ENCODE data around the gene FAF1.
"Not testable (repeated sequence)": the region's sequence is repeated elsewhere in the genome, so short reads cannot be mapped to it uniquely, and the experiment has no call there.

The FAF1 gene

DNA sequence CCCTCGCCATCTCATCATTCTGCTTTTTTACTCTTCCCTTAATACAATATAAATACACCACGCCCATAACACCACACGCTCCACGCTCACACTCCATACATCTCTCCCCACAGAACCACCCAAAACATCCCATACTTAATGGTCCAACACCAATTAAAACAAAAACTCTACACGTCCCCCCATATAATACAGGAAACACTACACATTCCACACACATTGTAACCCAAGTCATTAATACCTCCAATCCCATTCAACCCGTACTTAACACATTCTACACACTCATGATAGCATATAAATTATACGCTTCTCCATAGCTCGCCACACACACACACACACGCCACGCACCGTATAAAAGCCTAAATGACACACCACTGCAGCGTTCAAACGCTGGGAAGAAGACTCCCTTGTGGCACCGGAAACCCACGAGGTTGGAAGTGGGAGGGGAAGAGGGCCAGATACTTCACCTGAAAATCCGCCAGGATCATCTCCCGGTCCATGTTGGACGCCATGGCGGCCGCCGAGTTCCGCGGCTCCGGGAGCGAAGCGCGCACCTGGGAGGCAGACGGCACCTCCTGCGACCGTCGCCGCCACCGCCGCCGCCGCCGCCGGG lies 659 bp downstream of the FAF1 start:
- no peak for DNase-seq (ENCODE audit: low spot score)

DNA sequence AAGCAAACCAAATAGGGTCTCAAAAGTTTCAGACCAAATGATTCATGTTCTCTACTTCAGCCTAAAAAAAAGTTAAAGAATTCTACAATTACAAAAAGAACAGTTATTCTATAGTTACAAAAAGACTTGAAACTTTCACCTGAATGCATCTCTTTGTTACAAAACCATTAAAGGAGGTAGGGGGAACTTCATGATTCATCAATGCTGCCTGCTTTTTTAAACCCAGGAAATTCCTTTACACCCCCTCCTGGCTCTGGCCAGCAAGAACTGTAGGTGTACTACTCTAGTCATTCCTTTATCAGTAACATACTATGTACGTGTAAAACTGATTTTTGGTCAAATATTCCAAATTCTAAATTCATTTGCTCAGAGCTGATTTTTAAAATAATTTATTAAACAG lies 5.0 kb downstream of the FAF1 start:
- DNase-seq (ENCODE audit: low spot score), result no peak

DNA sequence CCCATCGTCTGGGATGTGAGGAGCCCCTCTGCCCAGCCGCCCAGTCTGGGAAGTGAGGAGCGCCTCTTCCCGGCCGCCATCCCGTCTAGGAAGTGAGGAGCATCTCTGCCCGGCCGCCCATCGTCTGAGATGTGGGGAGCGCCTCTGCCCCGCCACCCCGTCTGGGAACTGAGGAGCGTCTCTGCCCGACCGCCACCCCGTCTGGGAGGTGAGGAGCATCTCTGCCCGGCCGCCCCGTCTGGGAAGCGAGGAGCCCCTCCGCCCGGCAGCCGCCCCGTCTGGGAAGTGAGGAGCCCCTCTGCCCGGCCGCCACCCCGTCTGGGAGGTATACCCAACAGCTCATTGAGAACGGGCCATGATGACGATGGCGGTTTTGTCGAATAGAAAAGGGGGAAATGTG lies 7.5 kb downstream of the FAF1 start:
- not testable (repeated sequence) for DNase-seq (ENCODE audit: low spot score)

DNA sequence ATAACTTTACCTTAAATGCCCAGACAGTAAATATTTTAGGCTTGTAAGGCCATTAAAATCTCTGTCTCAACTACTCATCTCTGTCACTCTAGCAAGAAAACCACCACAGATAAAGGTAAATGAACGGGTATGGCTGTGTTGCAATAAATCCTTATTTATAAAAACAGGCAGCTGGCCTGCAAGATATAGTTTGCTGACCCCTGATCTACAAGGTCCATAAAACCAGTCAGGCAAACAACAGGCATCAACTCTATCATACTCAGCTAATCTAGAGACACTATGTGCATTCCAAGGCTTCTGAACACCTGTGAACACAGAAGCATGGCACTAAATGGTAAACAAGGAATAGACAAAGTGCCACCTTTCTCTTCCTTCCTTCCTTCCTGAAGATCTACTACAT lies 9.7 kb downstream of the FAF1 start:
- DNase-seq (ENCODE audit: low spot score), result no peak

DNA sequence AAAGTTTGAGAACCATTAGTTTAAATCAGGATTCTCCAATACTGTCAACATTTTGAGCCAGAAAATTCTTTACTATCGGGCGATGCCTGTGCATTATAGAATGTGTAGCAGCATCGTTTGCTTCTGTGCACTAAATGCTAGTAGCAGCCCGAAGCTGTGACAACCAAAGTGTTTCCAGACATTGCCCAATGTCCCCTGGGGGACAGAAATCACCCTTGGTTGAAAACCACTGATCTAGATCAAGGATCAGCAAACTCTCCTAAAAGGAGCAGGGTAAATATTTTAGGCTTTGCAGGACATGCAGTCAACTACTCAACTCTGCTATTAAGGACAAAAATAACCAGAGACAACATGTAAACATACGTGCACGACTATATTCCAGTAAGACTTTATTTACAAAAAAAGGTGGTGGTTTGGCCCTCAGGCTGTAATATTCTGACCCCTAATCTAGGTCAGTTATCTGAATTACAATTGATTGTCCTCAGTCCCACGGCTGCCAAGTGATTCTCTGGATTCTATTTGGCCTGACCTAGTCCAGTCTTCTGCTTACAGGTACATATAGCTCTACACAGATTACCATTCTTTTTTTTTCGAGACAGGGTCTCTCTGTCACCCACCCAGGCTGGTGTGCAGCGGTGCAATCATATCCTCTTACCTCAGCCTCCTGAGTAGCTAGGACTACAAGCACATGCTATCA lies 10.6 kb downstream of the FAF1 start:
- DNase-seq (ENCODE audit: low spot score), result no peak

DNA sequence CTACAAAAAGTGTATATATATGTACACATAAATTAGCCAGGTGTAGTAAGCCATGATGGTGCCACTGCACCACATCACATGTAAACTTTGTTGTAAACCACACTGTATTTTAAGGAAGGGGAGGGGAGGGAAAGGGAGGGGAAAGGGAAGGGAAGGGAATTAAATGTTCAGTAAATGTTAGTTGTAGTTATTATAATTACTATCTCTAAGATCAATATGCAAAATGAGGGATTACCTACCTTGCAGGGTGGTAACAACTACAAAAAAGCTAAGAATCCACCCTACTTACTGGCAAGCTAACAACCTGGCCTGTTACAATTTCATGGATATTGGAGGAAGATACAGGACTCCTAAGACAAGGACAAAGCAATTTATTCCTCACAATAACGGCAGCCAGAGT lies 17.7 kb downstream of the FAF1 start:
- no peak for DNase-seq (ENCODE audit: low spot score)

DNA sequence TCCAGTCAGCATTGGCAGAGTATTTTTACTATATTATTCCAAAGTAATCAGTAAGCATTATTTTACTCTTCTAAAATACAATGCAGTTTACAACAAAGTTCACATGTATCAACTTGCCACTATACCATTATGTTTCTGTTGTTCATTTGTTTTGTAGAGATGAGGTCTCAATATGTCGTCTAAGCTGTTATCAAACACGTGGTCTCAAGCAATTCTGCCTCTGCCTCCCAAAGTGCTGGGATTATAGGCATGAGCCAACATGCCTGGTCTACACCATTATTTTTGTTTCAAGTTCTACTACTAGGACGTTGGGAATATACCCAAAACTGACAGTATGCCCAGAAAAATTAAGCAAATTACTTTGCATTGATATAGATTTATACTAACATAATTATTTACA lies 19.8 kb downstream of the FAF1 start:
- DNase-seq (ENCODE audit: low spot score), result no peak

DNA sequence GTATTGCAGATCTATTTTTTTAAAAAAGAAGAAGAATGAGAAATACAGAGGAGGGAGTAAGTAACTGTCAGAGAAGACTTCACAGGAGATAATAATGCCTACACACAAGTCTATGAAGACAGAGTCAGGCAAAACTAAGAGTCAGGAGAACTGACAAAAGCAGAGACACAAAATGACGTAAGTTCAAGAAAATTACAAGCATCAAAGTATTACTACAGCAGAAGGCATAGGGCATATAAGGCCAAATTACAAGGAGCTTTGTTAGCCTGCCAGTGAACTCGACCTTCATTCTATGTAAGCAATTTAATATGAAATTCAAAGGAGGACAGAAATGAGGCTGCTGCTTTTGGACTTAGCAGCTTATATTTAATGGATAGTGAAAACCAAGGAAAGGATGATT lies 23.7 kb downstream of the FAF1 start:
- no peak for DNase-seq (ENCODE audit: low spot score)

DNA sequence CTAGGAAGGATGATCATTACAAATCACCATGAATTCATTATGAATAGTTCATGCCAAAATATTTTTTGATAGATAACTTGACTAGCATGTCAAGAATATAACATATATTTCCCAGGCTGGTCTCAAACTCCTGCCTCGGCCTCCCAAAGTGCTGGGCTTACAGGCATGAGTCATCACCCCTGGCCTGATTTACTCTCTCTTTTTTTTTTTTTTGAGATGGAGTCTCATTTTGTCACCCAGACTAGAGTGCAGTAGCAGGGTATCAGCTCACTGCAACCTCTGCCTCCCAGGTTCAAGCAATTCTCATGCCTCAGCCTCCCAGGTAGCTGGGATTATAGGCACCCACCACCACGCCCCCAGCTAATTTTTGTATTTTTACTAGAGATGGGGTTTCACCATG lies 24.8 kb downstream of the FAF1 start:
- DNase-seq (ENCODE audit: low spot score), result not testable (repeated sequence)

DNA sequence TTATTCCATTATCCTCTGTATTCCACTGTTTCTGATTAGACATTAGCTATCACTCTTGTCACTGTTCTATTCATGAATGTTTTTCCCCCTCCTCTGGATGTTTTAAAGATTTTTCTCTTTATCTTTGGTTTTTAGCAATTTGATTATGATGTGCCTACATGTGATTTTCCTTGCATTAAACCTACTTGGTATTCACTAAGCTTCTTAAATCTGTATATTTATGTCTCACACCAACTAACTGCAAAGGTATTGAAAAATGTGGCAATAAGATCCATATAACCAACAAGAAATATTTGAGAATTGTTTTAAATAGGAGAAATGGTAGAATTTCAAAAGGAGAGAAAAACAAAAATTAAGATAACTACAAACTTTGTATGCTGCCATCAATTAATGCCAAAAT lies 25.2 kb downstream of the FAF1 start:
- no peak for DNase-seq (ENCODE audit: low spot score)

DNA sequence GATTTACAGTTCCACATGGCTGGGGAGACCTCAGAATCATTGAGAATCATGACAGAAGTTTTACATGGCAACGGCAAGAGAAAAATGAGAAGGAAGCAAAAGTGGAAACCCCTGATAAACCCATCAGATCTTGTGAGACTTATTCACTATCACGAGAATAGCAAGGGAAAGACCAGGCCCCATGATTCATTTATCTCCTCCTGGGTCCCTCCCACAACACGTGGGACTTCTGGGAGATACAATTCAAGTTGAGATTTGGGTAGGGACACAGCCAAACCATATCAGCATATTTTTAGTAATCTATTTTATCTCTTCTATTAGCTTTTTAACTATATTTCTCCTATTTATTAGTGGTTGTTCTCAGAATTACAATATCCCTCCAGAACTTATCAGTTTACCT lies 26.3 kb downstream of the FAF1 start:
- DNase-seq (ENCODE audit: low spot score), result not testable (repeated sequence)

DNA sequence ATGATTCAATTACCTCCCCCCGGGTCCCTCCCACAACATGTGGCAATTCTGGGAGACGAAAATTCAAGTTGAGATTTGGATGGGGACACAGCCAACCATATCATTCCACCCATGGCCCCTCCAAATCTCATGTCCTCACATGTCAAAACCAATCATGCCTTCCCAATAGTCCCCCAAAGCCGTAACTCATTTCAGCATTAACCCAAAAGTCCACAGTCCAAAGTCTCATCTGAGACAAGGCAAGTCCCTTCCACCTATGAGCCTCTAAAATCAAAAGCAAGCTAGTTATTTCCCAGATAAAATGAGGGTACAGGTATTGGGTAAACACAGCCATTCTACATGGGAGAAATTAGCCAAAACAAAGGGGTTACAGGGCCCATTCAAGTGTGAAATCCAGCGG lies 28.0 kb downstream of the FAF1 start:
- not testable (repeated sequence) for DNase-seq (ENCODE audit: low spot score)

DNA sequence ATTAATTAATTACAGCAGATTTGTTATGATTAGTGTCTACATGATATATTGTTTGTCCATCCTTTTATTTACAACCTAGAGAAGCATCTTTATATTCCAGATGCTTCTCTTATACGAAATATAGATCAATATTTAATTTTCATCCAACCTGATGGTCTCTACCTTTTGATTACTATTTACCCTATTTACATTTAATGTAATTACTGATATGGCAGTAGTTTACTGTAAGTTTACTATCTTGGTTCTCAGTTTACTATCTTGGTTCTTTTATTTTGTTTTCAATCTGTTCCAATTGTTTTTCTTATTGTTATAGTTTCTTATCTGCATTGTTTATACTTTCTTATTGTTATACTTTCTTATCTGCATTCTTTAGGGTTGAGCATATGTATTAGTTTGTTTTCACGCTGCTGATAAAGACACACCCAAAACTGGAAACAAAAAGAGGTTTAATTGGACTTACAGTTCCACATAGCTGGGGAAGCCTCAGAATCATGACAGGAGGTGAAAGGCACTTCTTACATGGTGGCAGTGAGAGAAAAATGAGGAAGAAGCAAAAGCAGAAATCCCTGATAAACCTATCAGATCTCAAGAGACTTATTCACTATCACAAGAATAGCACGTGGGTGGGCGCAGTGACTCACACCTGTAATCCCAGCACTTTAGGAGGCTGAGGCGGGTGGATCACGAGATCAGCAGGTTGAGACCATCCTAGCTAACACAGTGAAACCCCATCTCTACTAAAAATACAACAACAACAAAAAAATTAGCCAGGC lies 28.9 kb downstream of the FAF1 start:
- DNase-seq (ENCODE audit: low spot score), result no peak

DNA sequence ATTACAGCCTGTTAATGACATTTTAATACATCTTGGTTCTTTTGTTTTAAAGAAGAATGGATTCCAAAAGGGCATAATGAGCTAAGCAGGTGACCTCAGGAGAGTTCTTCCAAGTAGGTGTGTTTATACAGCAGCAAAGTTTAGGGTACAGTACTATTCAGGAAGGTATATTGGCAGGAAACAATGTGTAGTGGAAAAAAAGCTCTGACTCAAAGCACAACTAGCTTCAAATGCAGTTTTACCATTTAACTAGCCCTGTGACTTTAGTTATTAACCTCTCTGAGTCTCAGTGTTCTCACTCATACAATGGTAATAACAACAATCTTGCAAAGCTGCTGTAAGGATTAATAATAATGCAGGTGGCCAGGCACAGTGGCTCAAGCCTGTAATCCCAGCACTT lies 29.9 kb downstream of the FAF1 start:
- no peak for DNase-seq (ENCODE audit: low spot score)

DNA sequence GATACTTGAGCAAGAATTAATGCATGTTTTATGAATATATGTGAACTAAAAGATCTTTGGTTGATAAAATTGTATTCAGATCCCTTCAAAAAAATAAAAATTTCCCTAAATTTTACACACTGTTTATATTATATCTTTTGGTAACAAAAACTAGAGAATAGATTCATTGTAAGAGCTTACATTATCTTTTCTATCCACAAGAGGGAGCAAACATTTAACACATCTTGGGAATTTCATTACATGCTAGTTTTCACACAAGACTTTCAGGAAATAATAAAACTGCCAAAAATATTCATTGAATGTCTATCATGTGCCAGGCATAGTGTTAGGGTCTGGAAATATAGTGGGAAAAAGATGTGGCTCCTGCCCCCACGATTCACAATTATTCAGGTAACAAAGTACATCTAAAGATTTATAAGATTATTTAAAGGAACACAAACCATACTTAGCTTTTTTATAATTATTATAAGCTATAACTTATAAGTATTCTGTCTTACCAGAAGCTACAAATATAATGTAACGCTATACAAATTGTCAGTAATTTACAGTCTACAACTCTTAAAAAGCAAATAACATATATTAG lies 30.6 kb downstream of the FAF1 start:
- DNase-seq (ENCODE audit: low spot score), result no peak

DNA sequence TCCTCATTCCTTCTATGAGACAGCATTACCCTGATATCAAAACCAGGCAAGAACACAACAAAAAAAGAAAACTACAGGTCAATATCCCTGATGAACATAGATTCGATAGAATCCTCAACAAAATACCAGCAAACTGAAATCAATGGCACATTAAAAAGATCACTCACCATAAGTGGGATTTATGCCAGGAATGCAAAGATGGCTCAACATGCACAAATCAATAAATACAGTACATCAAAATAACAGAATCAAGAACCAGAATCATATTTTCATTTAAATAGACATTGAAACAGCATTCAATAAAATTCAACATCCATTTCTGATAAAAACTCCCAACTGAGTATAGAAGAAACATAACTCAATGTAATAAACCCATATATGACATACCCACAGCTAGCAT lies 36.5 kb downstream of the FAF1 start:
- no peak for DNase-seq (ENCODE audit: low spot score)

DNA sequence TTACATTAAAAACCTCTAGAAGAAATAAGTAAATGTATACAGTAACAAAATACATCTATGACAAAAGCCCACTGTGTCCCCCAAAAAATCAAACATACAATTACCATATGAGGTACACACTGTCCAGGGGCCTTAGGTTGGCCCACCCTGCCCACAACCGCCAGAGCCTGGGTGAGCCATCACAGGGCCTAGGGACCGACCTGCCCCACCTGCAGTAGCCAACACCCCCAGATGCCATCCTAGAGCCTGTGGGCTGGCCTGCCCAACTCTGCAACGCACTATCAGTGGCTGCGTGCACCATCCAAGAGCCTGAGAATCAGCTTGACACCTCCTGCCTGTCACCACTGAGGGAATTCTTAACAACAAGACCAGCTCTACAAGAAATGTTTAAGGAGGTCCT lies 39.0 kb downstream of the FAF1 start:
- DNase-seq (ENCODE audit: low spot score), result no peak

DNA sequence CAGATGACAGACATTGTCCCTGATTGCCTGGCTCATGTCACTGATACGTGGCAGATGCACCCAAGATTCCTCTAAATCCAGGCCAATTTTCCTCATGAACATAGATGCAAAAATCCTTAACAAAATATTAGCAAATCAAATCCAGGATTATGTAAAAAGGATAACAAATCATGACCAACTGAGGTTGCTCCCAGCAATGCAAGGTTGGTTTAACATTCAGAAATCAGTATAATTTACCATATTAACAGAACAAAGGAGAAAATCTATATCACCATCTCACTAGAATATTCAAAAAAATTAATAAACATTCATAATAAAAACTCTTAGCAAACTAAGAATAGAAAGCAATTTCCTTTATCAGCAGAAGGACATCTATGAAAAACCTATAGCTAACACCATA lies 39.7 kb downstream of the FAF1 start:
- DNase-seq (ENCODE audit: low spot score), result no peak

DNA sequence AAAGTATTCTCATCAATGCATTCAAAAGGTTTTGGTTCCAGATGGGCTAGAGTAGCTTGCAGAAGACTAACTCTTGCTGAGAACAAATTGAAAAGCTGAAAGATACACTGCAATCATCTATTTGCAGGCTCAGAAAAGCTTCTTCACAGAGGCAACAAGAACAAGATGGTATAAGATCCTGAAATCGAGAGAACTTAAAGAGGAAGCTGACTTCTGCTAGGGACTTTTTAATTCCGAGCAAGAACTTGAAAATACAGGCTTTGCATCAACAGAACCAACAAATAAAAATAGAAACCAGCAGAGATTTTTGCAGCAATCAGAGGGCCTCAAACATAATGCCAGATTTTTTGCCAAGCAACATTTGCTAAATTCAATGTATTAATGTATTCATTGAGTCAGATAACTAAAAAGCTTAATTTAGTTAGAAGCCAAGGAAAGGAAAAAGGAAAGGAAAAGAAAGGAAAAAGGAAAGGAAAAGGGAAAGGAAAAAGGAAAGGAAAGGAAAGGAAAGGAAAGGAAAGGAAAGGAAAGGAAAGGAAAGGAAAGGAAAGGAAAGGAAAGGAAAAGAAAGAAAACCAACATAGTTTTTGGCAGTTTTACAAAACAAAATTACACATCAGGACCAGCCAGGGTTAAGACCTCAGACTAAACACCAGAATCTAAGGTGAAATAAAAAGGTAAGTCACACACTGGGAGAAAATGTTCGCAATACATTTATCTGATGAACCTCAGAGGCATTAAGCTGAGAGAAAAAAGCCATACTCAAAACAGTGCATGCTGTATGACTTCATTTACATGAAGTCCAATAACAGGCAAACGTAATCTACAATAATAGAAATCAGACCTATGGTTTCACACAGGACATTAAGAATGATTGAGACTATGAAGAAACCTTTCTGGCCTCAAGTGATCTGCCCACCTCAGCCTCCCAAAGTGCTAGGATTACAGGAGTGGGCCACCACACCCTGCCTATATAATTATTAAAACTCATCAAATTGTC lies 42.6 kb downstream of the FAF1 start:
- DNase-seq (ENCODE audit: low spot score), result no peak

DNA sequence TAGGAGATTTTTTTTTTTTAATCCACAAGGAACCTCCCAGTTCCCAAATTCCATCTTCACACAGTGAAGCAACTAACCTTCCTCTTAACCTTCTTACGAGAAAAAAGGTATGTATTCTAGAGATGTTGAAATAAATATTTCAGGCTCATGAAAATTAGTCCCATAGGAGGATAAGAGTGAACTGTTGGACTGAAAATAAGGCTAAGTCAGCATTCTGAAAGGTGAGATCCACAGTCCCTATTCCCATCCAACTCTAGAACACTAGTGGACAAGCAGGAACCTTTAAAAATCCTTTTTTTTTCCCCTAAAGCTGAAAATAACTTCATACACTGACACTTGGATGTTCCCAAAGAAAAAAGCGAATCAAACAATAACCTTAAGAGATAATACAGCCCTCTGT lies 44.4 kb downstream of the FAF1 start:
- no peak for DNase-seq (ENCODE audit: low spot score)

DNA sequence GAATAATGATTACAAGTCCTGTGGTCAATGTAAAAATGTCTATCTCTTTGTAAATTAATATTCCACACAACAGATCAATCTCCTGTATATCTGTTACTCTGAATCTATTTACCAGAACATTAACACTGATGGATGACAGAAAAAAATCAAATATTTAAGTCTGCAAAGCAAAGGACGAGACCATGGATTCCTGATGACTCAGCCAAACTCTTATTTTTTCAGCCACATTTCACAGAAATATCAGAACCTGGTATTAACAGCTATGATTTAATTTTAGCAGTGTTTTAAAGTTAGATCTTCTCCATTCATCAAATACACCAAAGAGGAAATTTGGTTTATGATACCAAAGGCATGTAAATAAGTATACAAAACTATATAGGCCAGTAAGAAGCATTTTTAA lies 46.1 kb downstream of the FAF1 start:
- DNase-seq (ENCODE audit: low spot score), result no peak

DNA sequence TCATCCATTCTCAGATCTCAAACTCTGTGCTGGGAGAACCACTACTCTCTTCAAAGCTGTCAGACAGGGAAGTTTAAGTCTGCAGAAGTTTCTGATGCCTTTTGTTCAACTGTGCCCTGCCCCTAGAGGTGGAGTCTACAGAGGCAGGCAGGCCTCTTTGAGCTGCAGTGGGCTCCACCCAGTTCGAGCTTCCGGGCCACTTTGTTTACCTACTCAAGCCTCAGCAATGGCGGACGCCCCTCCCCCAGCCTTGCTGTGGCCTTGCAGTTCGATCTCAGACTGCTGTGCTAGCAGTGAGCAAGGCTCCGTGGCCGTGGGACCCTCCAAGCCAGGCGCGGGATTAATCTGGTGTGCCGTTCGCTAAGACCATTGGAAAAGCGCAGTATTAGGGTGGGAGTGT lies 49.7 kb downstream of the FAF1 start:
- DNase-seq (ENCODE audit: low spot score), result not testable (repeated sequence)

All from CD4-positive, alpha-beta T cell treated with Interleukin-6 at 100 ng/mL for 8 hours (primary cell).